H1 (cell line): ENCODE measurements around the gene CFC1B. TPM values are rescaled to one million over a fixed set of nuclear protein-coding genes. Genes with fewer than 3 reads are reported as not detected.
"Not testable (repeated sequence)": the region's sequence is repeated elsewhere in the genome, so short reads cannot be mapped to it uniquely, and the experiment has no call there.

ENCODE experiments used
- CTCF ChIA-PET: fragments of 300-600 bp; sonication (Branson Sonifier 250); formaldehyde crosslinking; loops from one replicate; lab custom pipeline; 2021; ENCODE audit not compliant: partially characterized antibody; lab: Charles Lee
- POLR2A ChIA-PET: fragments of 300-600 bp; sonication (Branson Sonifier 250); formaldehyde crosslinking; loops from one replicate; lab custom pipeline; 2021; ENCODE audit warnings: inconsistent platforms; ENCODE audit not compliant: partially characterized antibody; lab: Charles Lee
- DNase-seq, 2 experiments: peaks; one replicate each; pipeline versions ENCODE4 v3.0.0 to v3.0.0-alpha.2; 2010 to 2022; ENCODE audit warnings: low spot score in 2 of 2, low read depth in 1 of 2, mixed read lengths in 1 of 2
- FAIRE-seq: peaks from 2 replicates; lab custom pipeline; 2011; peaks lifted over from hg19 to GRCh38; lab: Jason Lieb, UNC
- H2AFZ ChIP-seq: 2 replicates; pipeline ENCODE4 v1.8.1; 2012; ENCODE audit warnings: low read length, inconsistent platforms
- H2AK5ac ChIP-seq: 2 replicates; pipeline ENCODE4 v1.6.1; 2013; ENCODE audit warnings: low read depth, low read length
- H2BK120ac ChIP-seq: replicated peaks from 2 replicates; pipeline ENCODE3; 2013; ENCODE audit warnings: low read depth, low read length, inconsistent platforms
- H2BK12ac ChIP-seq: 2 replicates; pipeline ENCODE4 v1.6.1; 2013; ENCODE audit warnings: low read depth, low read length
- H2BK15ac ChIP-seq: 2 replicates; pipeline ENCODE4 v1.6.1; 2013; ENCODE audit warnings: low read length
- H2BK20ac ChIP-seq: 2 replicates; pipeline ENCODE4 v1.6.1; 2013; ENCODE audit warnings: low read length
- H2BK5ac ChIP-seq: 2 replicates; pipeline ENCODE4 v1.6.1; 2013; ENCODE audit warnings: low read depth, low read length
- H3K14ac ChIP-seq: 2 replicates; pipeline ENCODE4 v1.6.1; 2013; ENCODE audit warnings: inconsistent platforms; ENCODE audit not compliant: insufficient read length
- H3K18ac ChIP-seq: 2 replicates; pipeline ENCODE4 v1.6.1; 2013; ENCODE audit warnings: low read length; ENCODE audit errors: extremely low read depth
- H3K23ac ChIP-seq: 2 replicates; pipeline ENCODE4 v1.6.1; 2013; ENCODE audit warnings: inconsistent platforms; ENCODE audit not compliant: insufficient read length
- H3K23me2 ChIP-seq: 2 replicates; pipeline ENCODE4 v1.6.1; 2013; ENCODE audit warnings: low read depth, low read length
- H3K27ac ChIP-seq: 2 replicates; pipeline ENCODE4 v1.6.1; 2011; ENCODE audit warnings: low read depth, low read length, inconsistent platforms
- H3K27me3 ChIP-seq, 4 experiments: replicated peaks in 1 of 4; 1 replicate in 1 of 4; 2 replicates in 3 of 4; pipeline versions ENCODE4 v1.6.1 to v1.8.1; 2011 to 2013; ENCODE audit warnings: low read length in 3 of 4, mild to moderate bottlenecking in 3 of 4, inconsistent platforms in 2 of 4, mixed read lengths in 2 of 4, moderate library complexity in 1 of 4; ENCODE audit not compliant: control insufficient read depth in 3 of 4, insufficient read depth in 3 of 4; ENCODE audit errors: extremely low read depth in 1 of 4
- H3K36me3 ChIP-seq, 4 experiments: 2 replicates each; pipeline versions ENCODE4 v1.6.1 to v1.8.1; 2011 to 2013; ENCODE audit warnings: mild to moderate bottlenecking in 4 of 4, low read length in 3 of 4, moderate library complexity in 2 of 4, control low read depth in 1 of 4, inconsistent platforms in 1 of 4; ENCODE audit not compliant: insufficient read depth in 4 of 4, control insufficient read depth in 2 of 4
- H3K4ac ChIP-seq: replicated peaks from 2 replicates; pipeline ENCODE3; 2013; ENCODE audit warnings: low read length, low read depth, mixed read lengths, inconsistent platforms; ENCODE audit not compliant: insufficient read length
- H3K4me1 ChIP-seq, 4 experiments: replicated peaks in 1 of 4; 1 replicate in 1 of 4; 2 replicates in 3 of 4; pipeline versions ENCODE4 v1.6.1 to v1.8.1; 2011 to 2013; ENCODE audit warnings: low read length in 3 of 4, inconsistent platforms in 2 of 4, mixed read lengths in 1 of 4; ENCODE audit not compliant: insufficient read depth in 4 of 4, control insufficient read depth in 3 of 4
- H3K4me2 ChIP-seq, 2 experiments: 2 replicates each; pipeline versions ENCODE4 v1.6.1 to v1.8.1; 2011 to 2013; ENCODE audit warnings: low read depth in 2 of 2, low read length in 2 of 2, control low read depth in 1 of 2, inconsistent platforms in 1 of 2, mild to moderate bottlenecking in 1 of 2; ENCODE audit not compliant: insufficient read depth in 1 of 2
- H3K4me3 ChIP-seq, 4 experiments: fragments of 200-600, 300-600 bp in 1 of 4; sonication (generic), shearing (Covaris generic), sonication (Bioruptor Twin) in 1 of 4; 2 replicates each; pipeline versions ENCODE4 v1.5.1 to v1.8.1; 2011 to 2016; ENCODE audit warnings: low read length in 4 of 4, low read depth in 3 of 4, control low read depth in 2 of 4, inconsistent platforms in 2 of 4, mild to moderate bottlenecking in 2 of 4, mixed read lengths in 1 of 4, moderate library complexity in 1 of 4; ENCODE audit not compliant: insufficient read depth in 2 of 4; ENCODE audit errors: extremely low read depth in 1 of 4
- H3K56ac ChIP-seq: replicated peaks from 2 replicates; pipeline ENCODE3; 2013; ENCODE audit warnings: low read depth, mild to moderate bottlenecking, mixed read lengths, low read length, inconsistent platforms; ENCODE audit not compliant: insufficient read length
- H3K79me1 ChIP-seq: 2 replicates; pipeline ENCODE4 v1.6.1; 2013; ENCODE audit warnings: low read depth, low read length, control low read depth
- H3K79me2 ChIP-seq, 2 experiments: 2 replicates each; pipeline versions ENCODE4 v1.6.1 to v1.8.1; 2012 to 2013; ENCODE audit warnings: low read length in 2 of 2, mild to moderate bottlenecking in 2 of 2, inconsistent platforms in 1 of 2; ENCODE audit not compliant: insufficient read depth in 2 of 2, control insufficient read depth in 1 of 2
- H3K9ac ChIP-seq, 4 experiments: replicated peaks in 1 of 4; 1 replicate in 1 of 4; 2 replicates in 3 of 4; pipeline versions ENCODE4 v1.6.1 to v1.8.1; 2011 to 2013; ENCODE audit warnings: low read depth in 3 of 4, low read length in 3 of 4, control low read depth in 2 of 4, mild to moderate bottlenecking in 2 of 4, moderate library complexity in 2 of 4, inconsistent platforms in 1 of 4; ENCODE audit errors: extremely low read depth in 1 of 4
- H3K9me3 ChIP-seq, 2 experiments: 2 replicates each; pipeline versions ENCODE4 v1.6.1 to v1.8.1; 2012 to 2013; ENCODE audit warnings: mild to moderate bottlenecking in 2 of 2, moderate library complexity in 2 of 2, control low read depth in 1 of 2, inconsistent platforms in 1 of 2, low read depth in 1 of 2, low read length in 1 of 2, mixed read lengths in 1 of 2; ENCODE audit not compliant: insufficient read depth in 2 of 2
- H4K20me1 ChIP-seq, 2 experiments: replicated peaks in 1 of 2; 2 replicates each; pipeline versions ENCODE3 to v1.8.1; 2011 to 2013; ENCODE audit warnings: inconsistent platforms in 2 of 2, low read length in 2 of 2, mild to moderate bottlenecking in 1 of 2; ENCODE audit not compliant: insufficient read depth in 2 of 2, control insufficient read depth in 1 of 2
- H4K5ac ChIP-seq: 2 replicates; pipeline ENCODE4 v1.6.1; 2013; ENCODE audit warnings: low read length, low read depth, mixed read lengths, inconsistent platforms; ENCODE audit not compliant: insufficient read length
- H4K8ac ChIP-seq: 2 replicates; pipeline ENCODE4 v1.8.0; 2013; ENCODE audit warnings: mild to moderate bottlenecking, moderate library complexity, low read length, inconsistent platforms; ENCODE audit not compliant: insufficient read depth; ENCODE audit errors: extremely low read depth
- H4K91ac ChIP-seq: replicated peaks from 2 replicates; pipeline ENCODE3; 2013; ENCODE audit warnings: low read length, mixed read lengths, inconsistent platforms; ENCODE audit not compliant: insufficient read length
- WGBS, 2 experiments: shearing (Covaris generic) in 1 of 2; methylation state at CpG; one replicate each; pipeline versions ENCODE4 v1.1.6 to v1.1.7; 2013 to 2015; ENCODE audit warnings: low lambda C conversion rate in 2 of 2, mixed read lengths in 2 of 2, inconsistent platforms in 1 of 2, low coverage in 1 of 2, missing lambda C conversion rate in 1 of 2; ENCODE audit not compliant: insufficient replicate concordance in 2 of 2, insufficient coverage in 1 of 2, insufficient read length in 1 of 2; ENCODE audit errors: extremely low coverage in 1 of 2, missing lambda C conversion rate in 1 of 2; 5-methylcytosine and 5-hydroxymethylcytosine counted together
- polyA plus RNA-seq, 7 experiments: library from polyadenylated mRNA; depleted of rRNA in 3 of 7; stranded (reverse) in 5 of 7; unstranded in 2 of 7; fragments of >200 nt in 5 of 7; fragments of 200-250 nt in 2 of 7; gene quantifications; 1 replicate in 5 of 7; 2 replicates in 1 of 7; 4 replicates in 1 of 7; pipeline versions ENCODE4 v1.2.1 to v1.2.3, GENCODE V29; 2011 to 2013; ENCODE audit warnings: missing spikeins in 2 of 7, mixed read lengths in 2 of 7
- total RNA-seq: library from RNA; stranded (reverse); fragmentation: NEBNext Ultra II Directional; extraction: Animal tissue kit (Norgen Biotek cat#: 25700); gene quantifications from 2 replicates; pipeline ENCODE4 v1.2.1, GENCODE V29; 2021

The CFC1B gene
- total and polyA plus RNA-seq, 2 of the 8 experiments (the other 6 are each of a cell fraction or from before 2014, with no cell fraction given) = 0.11 TPM; not detected in 1

DNA sequence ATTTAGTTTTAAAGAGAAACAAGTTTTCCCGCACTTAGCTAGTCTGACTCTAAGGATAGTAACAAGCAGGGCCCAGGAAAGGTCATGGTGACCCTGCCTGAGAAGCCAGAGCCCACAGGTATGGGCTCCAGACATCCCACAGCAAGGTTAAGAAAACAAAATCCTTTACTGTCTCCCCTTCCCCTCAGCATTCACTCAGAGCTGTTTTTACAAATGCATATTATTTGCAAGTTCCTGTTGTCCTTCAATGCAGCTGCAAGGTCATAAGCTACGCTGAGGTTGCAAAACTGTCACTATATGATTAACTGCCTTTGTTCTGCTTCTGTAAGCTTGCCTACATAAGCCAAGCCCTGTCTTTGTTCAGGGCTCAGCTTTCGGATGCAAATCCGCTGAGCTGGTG, 29.9 kb upstream of the CFC1B start:
- H2AFZ ChIP-seq, H3K4me3 ChIP-seq, H2BK120ac ChIP-seq, H3K9me3 ChIP-seq, H3K27me3 ChIP-seq, H2BK20ac ChIP-seq, H3K23ac ChIP-seq, H4K8ac ChIP-seq, FAIRE-seq, H3K27ac ChIP-seq, H3K79me1 ChIP-seq, H3K79me2 ChIP-seq, POLR2A ChIA-PET, H3K56ac ChIP-seq, H3K4ac ChIP-seq, H3K36me3 ChIP-seq, H3K18ac ChIP-seq, H3K23me2 ChIP-seq, H2BK5ac ChIP-seq, H3K4me1 ChIP-seq, H2BK15ac ChIP-seq, H3K9ac ChIP-seq, H4K91ac ChIP-seq, H4K20me1 ChIP-seq, H4K5ac ChIP-seq, H3K14ac ChIP-seq, H2BK12ac ChIP-seq, H2AK5ac ChIP-seq, DNase-seq, CTCF ChIA-PET, H3K4me2 ChIP-seq: not testable (repeated sequence)
- 92% methylated on average over 2 of the region's 4 CpGs; no CpG with 5 or more reads in 1 of the 2 experiments for WGBS, 2 experiments

- H2BK5ac ChIP-seq, H2BK120ac ChIP-seq, POLR2A ChIA-PET, DNase-seq, H3K4me1 ChIP-seq, H3K18ac ChIP-seq, H3K79me1 ChIP-seq, H3K4me3 ChIP-seq, H3K56ac ChIP-seq, H2AFZ ChIP-seq, H3K79me2 ChIP-seq, H4K8ac ChIP-seq, H4K91ac ChIP-seq, H2AK5ac ChIP-seq, H4K20me1 ChIP-seq, H3K23ac ChIP-seq, H2BK12ac ChIP-seq, CTCF ChIA-PET, H3K14ac ChIP-seq, H3K9ac ChIP-seq, H2BK15ac ChIP-seq, H3K27me3 ChIP-seq, H3K27ac ChIP-seq, H3K9me3 ChIP-seq, H2BK20ac ChIP-seq, H3K36me3 ChIP-seq, FAIRE-seq, H3K4me2 ChIP-seq, H3K4ac ChIP-seq, H4K5ac ChIP-seq, H3K23me2 ChIP-seq: not testable (repeated sequence)
- whole genome bisulfite sequencing, 2 experiments = no CpG with 5 or more reads among the region's 13 CpGs
These were observed 11.8 kb upstream of the CFC1B start, which contains the start of gene POTEI for GRCh38 chr2:130509228-130509627. Gene POTEI (minus strand): TSS chr2:130509328. CDS start chr2:130509235, 93 bp downstream.
